Measurements from ENCODE around the gene SPARC. TPM values are rescaled to one million over a fixed set of nuclear protein-coding genes. Genes with fewer than 3 reads are reported as not detected.

SPARC gene
- total RNA-seq, 1 experiment from 2014 or later = 2,833 TPM

DNA sequence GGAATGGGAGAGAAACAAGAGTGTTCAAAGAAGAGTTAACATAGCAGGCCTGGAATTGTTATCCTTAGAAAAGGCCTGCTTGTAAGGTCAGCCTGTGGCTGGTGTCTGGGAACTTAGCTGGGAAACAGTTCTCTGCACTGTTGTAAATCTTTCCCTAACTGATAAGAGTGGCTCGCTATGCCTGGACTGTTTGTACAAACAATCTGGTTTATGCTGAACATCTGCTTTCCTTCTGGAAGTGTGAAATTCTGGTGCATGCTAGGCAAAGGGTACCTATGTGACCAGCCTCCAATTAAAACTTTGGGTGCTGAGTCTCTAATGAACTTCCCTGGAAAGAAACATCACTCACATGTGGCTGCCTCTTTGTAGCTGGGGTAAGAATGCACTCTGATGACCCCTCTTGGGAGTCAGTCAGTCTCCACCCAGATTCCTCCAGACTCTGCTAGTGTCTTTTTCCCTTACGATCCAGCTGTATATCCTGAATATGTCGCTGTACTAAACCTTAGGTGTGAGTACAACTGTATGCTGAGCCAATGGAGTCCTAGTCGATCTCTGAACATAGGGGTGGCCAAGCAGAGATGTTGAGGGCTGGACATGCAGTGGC, 16.5 kb downstream of the SPARC start:
- DNase-seq (ENCODE audit: low read depth in 1 of 2, low spot score in 2 of 2) = no peak
- Histone ChIP-seq H3K9me3 (replicated peaks) (no peaks in the 10 kb centered on the region), H3K36me3 (peaks cover 100% of the 10 kb centered on the region), H3K27me3 (replicated peaks) (no peaks in the 10 kb centered on the region), H3K4me3 (no peak overlapping the region), H3K4me1 (replicated peaks) (peaks cover 63% of the 10 kb centered on the region), H3K27ac (no peak overlapping the region)

DNA sequence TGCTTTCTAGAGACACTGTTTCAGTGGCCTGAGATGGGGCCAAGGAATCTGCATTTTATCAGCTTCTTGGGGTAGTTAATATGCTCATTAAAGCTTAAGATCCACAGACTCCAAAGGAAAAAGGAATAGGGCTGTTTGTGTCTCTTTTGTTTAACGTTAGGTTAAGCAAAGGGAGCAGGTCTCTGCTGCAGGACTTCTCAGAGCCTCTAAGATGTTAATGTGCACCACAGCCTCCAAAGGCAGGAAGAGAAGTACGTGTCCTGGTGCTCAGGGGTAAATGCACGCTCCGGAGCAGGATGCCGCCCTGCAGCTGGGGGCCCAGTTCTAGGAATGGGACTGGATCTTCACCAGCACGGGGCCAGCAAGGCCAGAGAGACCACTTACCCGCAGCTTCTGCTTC, 19.6 kb downstream of the SPARC start:
- Histone ChIP-seq H3K4me1 (replicated peaks) (peaks cover 50% of the 10 kb centered on the region), H3K4me3 (no peak overlapping the region), H3K9me3 (replicated peaks) (no peaks in the 10 kb centered on the region), H3K36me3 (peaks cover 100% of the 10 kb centered on the region), H3K27me3 (replicated peaks) (no peaks in the 10 kb centered on the region), H3K27ac (no peak overlapping the region)
- no peak for DNase-seq (ENCODE audit: low read depth in 1 of 2, low spot score in 2 of 2)

DNA sequence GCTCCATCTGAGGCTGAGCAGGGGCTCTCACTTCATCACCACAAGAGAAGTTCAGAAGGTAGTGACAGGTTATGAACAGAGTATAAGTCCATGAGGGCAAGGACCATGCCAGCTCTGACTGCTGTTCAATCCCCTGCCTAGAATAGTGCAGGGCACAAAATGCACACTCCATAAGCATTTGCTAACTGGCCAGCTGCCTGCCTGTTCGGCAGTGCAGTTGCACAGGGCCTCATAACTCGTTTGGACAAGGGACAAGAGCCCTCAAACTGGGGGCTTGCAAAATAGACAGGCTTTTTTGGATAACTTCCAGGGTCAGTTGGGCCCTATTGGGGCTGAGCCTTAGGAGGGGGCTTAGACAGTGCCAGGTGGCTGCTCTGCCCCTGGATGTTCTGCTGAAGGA, 21.1 kb downstream of the SPARC start:
- Histone ChIP-seq H3K36me3 (peaks cover 98% of the 10 kb centered on the region), H3K27ac (no peak overlapping the region), H3K27me3 (replicated peaks) (no peaks in the 10 kb centered on the region), H3K4me1 (replicated peaks) (peaks cover 50% of the 10 kb centered on the region), H3K4me3 (no peak overlapping the region), H3K9me3 (replicated peaks) (no peaks in the 10 kb centered on the region)
- DNase-seq (ENCODE audit: low read depth in 1 of 2, low spot score in 2 of 2) = no peak

DNA sequence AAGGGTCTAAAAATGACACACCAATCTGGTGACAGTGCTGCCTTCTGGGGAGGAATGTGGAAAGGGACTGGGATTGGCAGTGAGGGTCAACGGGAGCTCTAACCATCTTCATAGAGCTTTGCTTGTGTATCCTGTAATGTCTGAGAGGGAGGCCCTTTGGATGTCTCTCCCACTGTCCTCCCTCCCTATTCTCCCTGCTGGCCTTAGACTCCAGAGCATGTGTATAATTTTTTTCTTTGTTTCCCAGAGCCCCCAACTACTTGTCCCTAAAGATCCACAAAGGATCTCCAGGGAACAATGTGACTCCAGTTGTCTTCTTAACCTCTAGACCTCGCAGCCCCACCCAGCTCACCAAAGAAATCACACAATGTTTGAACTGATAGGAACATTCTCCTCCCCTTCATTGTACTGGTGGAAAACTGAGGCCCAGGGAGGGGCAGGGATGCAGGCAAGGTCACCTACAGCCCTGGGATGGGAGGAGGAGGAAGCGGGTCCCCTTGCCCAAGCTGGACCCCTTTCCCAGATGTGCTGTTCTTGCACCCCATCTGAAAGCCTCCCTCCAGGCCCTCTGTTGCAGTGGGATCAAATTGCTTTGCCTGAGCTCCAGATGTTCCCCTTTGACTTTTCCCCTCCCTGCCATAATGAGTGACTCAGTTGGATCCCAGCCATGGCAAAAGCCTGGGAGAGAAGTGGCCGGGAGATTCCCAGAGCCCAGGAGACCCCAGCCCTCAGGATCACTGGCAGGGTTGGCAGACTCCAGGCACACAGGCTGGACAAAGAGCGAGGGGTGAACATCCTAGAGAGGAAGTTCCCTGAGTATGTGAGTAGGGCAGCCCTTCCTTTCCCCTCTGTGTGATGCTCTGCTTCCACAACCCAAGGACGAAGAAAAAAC, 21.8 kb downstream of the SPARC start:
- peaks cover 93% of the 10 kb centered on the region for H3K36me3 ChIP-seq
- peaks cover 49% of the 10 kb centered on the region for H3K4me1 ChIP-seq (replicated peaks)
- H3K27me3 ChIP-seq (replicated peaks) = no peaks in the 10 kb centered on the region
- no peak overlapping the region for H3K4me3 ChIP-seq
- no peak overlapping the region for H3K27ac ChIP-seq
- DNase-seq (ENCODE audit: low read depth in 1 of 2, low spot score in 2 of 2) = no peak
- no peaks in the 10 kb centered on the region for H3K9me3 ChIP-seq (replicated peaks)

DNA sequence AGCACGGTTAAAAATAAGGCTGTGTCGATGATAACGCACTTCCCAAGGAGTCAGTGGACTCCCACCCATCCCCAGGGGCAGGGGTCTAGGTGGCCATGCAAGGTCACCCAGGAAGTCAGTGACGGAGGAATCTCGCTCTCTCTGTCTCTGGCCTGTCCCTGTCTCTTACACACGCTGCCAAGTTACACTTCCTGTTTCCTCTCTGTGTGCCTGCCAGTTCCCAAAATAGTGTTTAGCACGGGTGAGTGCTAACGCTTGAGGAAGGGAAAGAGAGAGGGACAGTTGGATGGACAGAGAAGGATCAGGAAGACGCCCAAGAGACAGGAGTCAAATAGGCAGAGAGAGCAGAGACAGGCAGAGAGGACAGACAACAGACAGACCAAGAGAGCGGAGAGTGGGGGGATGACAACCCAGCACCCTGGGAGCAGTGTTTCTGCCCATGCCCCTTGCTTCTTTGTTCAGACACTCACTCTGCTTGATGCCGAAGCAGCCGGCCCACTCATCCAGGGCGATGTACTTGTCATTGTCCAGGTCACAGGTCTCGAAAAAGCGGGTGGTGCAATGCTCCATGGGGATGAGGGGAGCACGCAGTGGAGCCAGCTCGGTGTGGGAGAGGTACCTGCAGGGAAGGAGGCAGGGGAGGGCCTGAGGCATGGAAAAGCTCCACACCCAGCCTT, 23.0 kb downstream of the SPARC start:
- Histone ChIP-seq H3K27ac (no peak overlapping the region), H3K27me3 (replicated peaks) (no peaks in the 10 kb centered on the region), H3K36me3 (peaks cover 85% of the 10 kb centered on the region), H3K4me3 (no peak overlapping the region), H3K9me3 (replicated peaks) (no peaks in the 10 kb centered on the region), H3K4me1 (replicated peaks) (peaks cover 61% of the 10 kb centered on the region)
- DNase-seq (ENCODE audit: low read depth in 1 of 2, low spot score in 2 of 2) = no peak

DNA sequence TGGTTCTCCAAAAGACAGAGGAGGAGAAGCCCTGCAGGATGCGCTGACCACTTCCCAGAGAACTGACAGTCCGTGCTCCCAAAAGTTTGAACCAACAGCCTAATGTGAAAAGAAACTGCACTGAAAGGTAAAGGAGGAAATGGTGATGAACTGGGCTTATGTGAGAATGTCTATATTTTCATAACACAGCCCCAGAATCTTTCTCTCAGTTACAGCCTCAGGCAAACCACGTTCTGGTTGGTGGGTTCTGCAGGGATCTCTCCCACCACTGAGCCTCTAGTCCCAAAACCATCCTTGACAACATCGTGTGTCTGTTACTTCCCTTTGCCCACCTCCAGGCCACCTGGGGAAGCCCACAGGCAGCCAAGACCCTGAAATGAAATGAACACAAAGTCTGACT, 23.9 kb downstream of the SPARC start:
- Histone ChIP-seq H3K4me3 (no peak overlapping the region), H3K27me3 (replicated peaks) (no peaks in the 10 kb centered on the region), H3K9me3 (replicated peaks) (no peaks in the 10 kb centered on the region), H3K36me3 (peaks cover 76% of the 10 kb centered on the region), H3K27ac (no peak overlapping the region), H3K4me1 (replicated peaks) (peaks cover 63% of the 10 kb centered on the region)
- no peak for DNase-seq (ENCODE audit: low read depth in 1 of 2, low spot score in 2 of 2)

DNA sequence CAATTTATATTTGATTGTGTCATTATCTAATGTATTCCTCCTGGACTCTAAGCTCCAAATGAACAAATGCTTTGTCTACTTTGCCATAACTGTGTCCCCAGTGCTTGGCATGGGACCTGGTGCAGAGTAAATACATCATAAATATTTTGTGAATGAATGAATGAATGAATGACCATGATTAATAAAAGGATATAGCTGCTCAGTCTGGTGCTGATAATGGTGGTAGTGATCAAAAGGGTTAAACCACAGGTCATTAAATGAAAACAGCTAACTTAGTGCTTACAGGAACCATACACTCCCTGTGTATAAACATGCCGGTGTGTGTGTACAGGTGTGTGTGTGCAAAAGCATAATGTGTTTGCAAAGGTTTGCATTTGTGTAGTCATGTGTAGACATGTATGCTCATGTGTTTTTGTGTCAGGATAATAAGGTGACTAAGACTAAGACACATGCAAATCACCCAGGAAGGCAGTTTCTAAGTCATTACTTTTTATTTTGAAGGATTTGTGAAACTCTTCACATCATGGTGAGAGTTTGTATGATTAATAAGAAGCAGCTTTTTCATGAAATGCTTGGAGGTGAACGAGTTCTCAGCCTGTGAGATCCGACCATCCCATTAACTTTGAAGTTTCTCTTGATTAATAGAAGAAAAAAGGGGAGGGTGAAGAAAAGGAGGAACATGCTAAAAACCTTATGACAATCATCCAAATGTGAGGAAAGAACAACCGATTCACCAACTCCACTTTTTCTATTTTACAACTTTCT, 24.6 kb downstream of the SPARC start:
- no peak for DNase-seq (ENCODE audit: low read depth in 1 of 2, low spot score in 2 of 2)
- Histone ChIP-seq H3K27ac (0 out of 2 replicates have a peak overlapping the region, but pooled peaks have one; percentile 2), H3K4me3 (no peak overlapping the region), H3K4me1 (replicated peaks) (peaks cover 66% of the 10 kb centered on the region), H3K27me3 (replicated peaks) (no peaks in the 10 kb centered on the region), H3K36me3 (peaks cover 69% of the 10 kb centered on the region), H3K9me3 (replicated peaks) (no peaks in the 10 kb centered on the region)

DNA sequence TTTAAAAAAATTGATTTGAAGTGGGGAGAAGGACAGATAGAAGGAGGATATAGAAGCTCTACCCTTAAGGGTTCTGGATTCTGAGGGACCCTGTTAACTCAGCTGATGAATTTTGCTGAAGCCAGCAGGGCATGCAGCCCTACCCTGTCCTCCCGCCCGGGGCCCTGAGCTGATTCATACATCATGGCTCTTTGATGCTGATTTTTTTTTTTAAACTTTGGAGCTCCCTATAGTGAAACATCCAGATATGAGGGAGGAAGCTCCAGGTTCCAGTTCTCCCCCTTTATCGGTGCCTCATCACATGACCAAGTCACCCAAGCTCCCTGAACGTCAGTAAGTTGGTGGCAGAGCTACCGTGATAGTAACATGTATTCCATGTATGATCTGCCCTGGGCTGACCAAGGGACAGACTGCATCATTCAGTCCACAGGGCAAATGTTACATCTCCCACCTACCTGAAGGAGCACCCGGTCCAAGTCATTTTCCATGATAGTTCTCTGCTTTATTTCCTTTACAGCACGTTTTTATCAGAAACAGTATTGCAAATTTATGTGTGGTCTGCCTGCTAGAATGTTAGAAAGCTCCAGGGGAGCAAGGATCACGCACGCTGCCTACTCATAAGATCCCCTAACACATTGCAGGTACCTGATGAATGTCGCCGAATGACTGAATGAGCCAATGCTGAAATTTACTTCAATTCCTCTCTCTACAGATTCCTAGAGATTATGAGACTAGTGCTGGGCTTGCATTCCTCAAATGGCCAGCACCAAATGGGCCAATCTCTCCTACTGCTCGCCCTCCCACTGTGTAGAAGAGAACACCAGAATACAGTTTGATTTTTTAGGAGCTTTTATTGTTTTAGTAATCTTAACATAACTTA, 25.9 kb downstream of the SPARC start:
- Histone ChIP-seq H3K27ac (no peak overlapping the region), H3K4me1 (replicated peaks) (peaks cover 65% of the 10 kb centered on the region), H3K4me3 (no peak overlapping the region), H3K9me3 (replicated peaks) (no peaks in the 10 kb centered on the region), H3K27me3 (replicated peaks) (no peaks in the 10 kb centered on the region), H3K36me3 (peaks cover 56% of the 10 kb centered on the region)
- peak; percentile 78 to 80 for DNase-seq (ENCODE audit: low read depth in 1 of 2, low spot score in 2 of 2)

DNA sequence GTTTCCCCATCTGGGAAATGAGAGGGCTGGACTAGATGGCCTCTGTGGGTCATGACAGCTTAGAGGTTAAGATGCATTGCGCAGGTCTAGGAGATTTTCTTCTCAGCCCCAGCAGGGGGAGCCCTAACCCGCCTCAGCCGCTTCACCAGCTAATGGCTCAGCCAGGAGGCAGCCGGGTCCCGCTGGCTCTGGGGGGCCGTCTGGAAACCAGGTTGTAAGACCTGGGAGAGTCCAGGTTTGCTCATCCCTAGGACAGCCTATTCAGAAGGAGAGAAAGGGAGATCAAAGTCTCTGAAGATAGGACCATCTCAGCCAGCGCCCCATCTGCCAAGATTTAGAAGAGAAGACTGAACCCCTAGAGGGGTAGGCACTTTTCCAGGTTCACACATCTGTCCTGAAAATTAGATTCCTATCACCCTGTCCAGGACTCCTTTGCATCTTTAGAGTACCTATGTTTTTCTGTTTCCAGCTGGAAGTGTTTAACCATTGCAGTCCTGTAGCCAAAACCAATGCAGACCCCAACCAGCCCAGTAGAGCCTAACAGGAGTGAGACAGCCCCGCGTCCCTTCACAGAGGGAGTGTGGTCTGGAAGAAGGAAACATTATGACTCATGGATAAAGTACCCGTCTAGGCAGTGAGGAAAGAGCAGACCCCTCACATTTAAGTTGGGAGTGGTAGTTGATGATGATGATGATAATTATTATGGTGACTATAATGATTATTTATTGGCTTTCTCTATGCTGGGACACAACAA, 27.5 kb downstream of the SPARC start:
- Histone ChIP-seq H3K9me3 (replicated peaks) (no peaks in the 10 kb centered on the region), H3K27me3 (replicated peaks) (no peaks in the 10 kb centered on the region), H3K4me1 (replicated peaks) (peaks cover 48% of the 10 kb centered on the region), H3K27ac (peak overlapping the region; percentile 53), H3K4me3 (no peak overlapping the region), H3K36me3 (peaks cover 39% of the 10 kb centered on the region)
- DNase-seq (ENCODE audit: low read depth in 1 of 2, low spot score in 2 of 2) = peak; percentile 88 to 92

DNA sequence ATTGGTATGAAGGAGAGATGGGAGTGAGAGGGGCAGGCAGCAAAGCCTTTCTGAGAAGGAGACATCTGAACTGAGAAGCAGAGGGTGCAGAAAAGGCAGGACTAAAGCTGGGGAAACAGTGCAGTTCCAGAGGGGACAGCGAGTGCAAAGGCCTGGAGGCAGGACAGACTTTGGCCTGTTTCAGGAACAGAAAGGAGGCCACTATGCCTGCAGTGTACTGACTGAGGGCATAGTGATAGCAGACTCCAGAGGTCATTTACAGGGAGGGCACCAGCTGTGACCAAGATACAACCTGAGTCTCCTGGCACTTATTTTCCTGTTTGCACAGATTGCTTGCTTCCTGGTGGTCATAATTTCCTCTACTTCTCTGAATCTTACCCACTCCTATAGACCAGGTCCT, 29.6 kb downstream of the SPARC start:
- no peaks in the 10 kb centered on the region for H3K9me3 ChIP-seq (replicated peaks)
- H3K4me1 ChIP-seq (replicated peaks) = peaks cover 41% of the 10 kb centered on the region
- DNase-seq (ENCODE audit: low read depth in 1 of 2, low spot score in 2 of 2) = no peak
- H3K4me3 ChIP-seq = no peak overlapping the region
- peaks cover 19% of the 10 kb centered on the region for H3K36me3 ChIP-seq
- H3K27me3 ChIP-seq (replicated peaks) = no peaks in the 10 kb centered on the region
- H3K27ac ChIP-seq = no peak overlapping the region

DNA sequence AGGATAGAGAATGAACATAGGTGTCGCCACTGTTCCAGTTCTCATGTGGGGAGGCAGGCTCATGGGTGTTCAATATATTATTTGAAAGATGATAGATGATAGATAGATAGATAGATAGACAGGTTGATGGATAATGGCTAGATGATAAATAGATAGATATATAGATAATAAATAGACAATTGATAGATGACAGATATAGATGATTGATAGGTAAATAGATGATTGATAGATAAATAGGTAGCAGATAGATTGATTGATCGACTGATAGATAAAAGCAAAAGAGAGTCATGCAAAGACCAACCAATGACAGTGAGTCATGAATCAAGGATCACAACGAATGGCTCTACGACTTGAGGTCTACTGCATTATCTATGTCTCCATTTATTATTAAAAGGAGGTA, 30.4 kb downstream of the SPARC start:
- Histone ChIP-seq H3K27ac (no peak overlapping the region), H3K4me1 (replicated peaks) (peaks cover 33% of the 10 kb centered on the region), H3K4me3 (no peak overlapping the region), H3K36me3 (peaks cover 11% of the 10 kb centered on the region), H3K27me3 (replicated peaks) (no peaks in the 10 kb centered on the region), H3K9me3 (replicated peaks) (no peaks in the 10 kb centered on the region)
- no peak for DNase-seq (ENCODE audit: low read depth in 1 of 2, low spot score in 2 of 2)

DNA sequence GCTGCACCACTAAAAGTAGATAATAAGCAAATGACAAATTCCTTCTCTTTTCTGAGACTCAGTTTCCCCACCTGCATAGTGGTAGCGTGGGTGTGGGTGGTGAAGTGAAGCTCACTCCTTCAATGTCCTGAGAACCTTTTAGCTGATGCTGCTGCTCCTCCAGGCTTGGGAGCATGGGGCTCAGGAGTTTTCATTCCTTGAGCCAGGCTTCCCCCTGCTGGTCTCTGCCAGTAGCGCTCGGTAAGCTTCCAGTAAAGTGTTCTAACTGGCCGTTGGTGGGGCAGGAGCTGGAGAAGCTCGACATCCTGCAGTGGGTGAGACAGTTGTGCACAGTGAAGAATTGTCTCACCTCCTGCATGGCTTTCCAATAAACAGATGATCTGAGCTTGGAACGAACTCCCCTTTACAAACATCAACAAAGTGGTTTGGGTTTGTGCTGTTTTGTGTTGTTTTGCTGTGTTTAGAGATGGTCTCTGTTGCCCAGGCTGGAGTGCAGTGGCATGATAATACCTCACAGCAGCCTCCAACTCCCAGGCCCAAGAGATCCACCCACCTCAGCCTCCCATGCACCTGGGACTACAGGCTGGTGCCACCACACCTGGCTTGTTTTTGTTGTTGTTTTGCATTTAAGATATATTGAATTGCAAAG, 34.6 kb downstream of the SPARC start:
- H3K27ac ChIP-seq = no peak overlapping the region
- no peaks in the 10 kb centered on the region for H3K9me3 ChIP-seq (replicated peaks)
- H3K27me3 ChIP-seq (replicated peaks) = no peaks in the 10 kb centered on the region; the same call in 1 of the 2 replicates
- H3K4me1 ChIP-seq (replicated peaks) = peaks cover 4% of the 10 kb centered on the region
- no peak overlapping the region for H3K4me3 ChIP-seq
- peak; percentile 70 to 82 for DNase-seq (ENCODE audit: low read depth in 1 of 2, low spot score in 2 of 2)
- H3K36me3 ChIP-seq = no peaks in the 10 kb centered on the region
